Neuron (in vitro differentiated cells): Measurements from ENCODE around the gene SIAH3.
"Not testable (repeated sequence)": the region's sequence is repeated elsewhere in the genome, so short reads cannot be mapped to it uniquely, and the experiment has no call there.

Source experiments
- H2AFZ ChIP-seq: one replicate; pipeline ENCODE4 v1.6.1; 2013; ENCODE audit warnings: low read depth, mild to moderate bottlenecking, inconsistent platforms, low read length, moderate library complexity
- H3K27me3 ChIP-seq: one replicate; pipeline ENCODE4 v1.6.1; 2013; ENCODE audit warnings: low read length; ENCODE audit not compliant: insufficient read depth
- H3K36me3 ChIP-seq: one replicate; pipeline ENCODE4 v1.6.1; 2013; ENCODE audit warnings: low read length; ENCODE audit not compliant: insufficient read depth
- H3K4me1 ChIP-seq: one replicate; pipeline ENCODE4 v1.6.1; 2013; ENCODE audit warnings: low read length; ENCODE audit not compliant: insufficient read depth
- H3K4me3 ChIP-seq: 2 replicates; pipeline ENCODE4 v1.5.1; 2013; ENCODE audit warnings: mild to moderate bottlenecking, low read length, moderate library complexity
- H3K9me3 ChIP-seq: one replicate; pipeline ENCODE4 v1.6.1; 2013; ENCODE audit warnings: low read length

Gene SIAH3

DNA sequence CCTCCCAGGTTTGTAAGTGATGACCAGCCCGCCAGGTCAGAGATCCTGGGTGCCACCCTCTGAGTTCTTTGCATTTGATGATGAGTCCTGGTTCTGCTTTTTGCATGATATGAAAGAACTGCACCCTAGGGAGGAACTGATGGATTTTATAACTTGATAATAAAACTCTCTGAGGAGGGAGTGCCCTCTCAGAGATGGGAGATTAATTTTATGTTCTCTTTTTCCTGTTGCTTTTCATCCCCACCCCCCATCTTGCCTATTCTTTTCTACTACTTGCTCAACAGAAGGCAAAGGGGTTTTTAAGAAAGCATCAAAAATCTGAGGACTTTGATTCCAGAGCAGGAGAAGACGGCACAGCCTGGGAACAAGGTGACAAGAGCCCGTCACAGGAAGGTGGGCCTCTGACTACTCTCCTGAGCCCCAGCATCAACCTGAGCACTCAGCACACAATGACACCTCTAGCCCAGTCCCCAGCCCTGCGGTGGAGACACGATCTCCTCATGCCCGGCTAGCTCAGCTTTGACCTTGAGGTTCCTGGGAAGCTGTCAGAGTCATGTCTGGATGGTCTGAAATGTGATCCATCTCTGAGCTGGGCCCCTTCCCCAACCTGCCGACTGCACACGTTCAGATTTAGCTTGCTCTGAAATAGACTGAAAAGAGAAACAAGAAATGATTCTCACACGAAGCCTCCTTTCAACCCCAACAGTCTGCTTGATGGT lies 69.1 kb downstream of the SIAH3 start:
- peaks cover 3% of the 10 kb centered on the region for H3K4me1 ChIP-seq
- no peaks in the 10 kb centered on the region for H3K36me3 ChIP-seq
- no peak overlapping the region for H3K4me3 ChIP-seq
- H3K27me3 ChIP-seq: no peaks in the 10 kb centered on the region
- no peaks in the 10 kb centered on the region for H3K9me3 ChIP-seq
- H2AFZ ChIP-seq: no peak overlapping the region

DNA sequence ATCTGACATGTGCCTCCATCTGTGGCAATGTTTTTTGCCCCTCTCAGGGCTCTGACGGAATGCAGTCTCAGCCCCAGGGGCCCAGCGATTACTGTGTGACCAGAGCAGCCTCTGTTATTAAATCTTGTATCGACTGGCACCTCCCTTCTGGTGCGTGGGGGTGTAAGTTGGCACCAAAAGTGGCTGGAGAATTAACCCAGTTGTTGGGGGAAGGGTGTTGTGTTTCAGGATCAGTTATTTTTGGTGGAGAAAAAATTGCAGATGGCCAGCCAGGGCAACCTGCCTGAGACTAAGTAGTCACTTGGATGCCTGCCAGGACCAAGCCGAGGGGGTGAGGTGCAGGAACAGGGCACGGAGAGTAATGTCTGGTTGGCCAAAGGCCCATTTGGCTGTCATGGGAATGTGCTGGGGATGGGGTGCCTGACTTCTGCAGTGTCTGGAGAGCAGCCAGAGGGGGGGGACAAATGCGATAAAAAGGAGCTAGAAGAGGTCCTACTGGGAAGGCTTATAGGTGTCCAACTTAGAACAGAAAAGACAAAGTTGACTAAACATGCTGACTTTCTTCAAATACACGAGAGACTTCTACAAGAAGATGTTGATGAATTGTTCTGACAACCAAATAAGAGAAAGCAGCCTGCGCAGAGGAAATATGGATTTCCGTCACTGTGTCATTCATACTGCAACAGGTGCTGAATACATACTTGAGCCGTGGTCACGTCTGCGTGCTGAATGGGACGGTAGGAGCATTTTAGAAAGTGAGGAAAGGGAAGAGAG lies 69.8 kb downstream of the SIAH3 start:
- H3K4me3 ChIP-seq: no peak overlapping the region
- H3K27me3 ChIP-seq: no peaks in the 10 kb centered on the region
- no peaks in the 10 kb centered on the region for H3K9me3 ChIP-seq
- peaks cover 10% of the 10 kb centered on the region for H3K4me1 ChIP-seq
- no peaks in the 10 kb centered on the region for H3K36me3 ChIP-seq
- no peak overlapping the region for H2AFZ ChIP-seq

DNA sequence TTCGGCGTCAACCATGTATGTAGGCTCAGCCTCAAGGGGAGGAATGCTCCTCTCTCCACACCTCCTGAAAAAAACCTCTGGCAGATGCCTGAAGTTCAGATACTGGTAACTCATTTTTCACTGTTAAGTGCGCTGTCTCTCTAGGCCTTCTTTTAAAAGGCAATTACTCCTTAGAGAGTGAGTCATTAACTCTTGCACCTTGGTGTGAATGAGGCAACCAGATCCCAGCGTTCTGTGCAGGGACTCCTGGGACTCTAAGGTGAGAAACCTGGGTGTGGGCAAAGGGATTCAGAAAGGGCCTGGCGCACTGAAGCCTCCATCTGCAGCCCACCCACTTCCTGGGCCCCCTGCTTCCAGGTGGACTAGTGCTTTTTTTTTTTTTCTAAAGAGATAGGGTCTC lies 71.7 kb downstream of the SIAH3 start:
- Histone ChIP-seq H2AFZ (no peak overlapping the region), H3K27me3 (no peaks in the 10 kb centered on the region), H3K36me3 (no peaks in the 10 kb centered on the region), H3K4me3 (no peak overlapping the region), H3K4me1 (peaks cover 25% of the 10 kb centered on the region), H3K9me3 (no peaks in the 10 kb centered on the region)

DNA sequence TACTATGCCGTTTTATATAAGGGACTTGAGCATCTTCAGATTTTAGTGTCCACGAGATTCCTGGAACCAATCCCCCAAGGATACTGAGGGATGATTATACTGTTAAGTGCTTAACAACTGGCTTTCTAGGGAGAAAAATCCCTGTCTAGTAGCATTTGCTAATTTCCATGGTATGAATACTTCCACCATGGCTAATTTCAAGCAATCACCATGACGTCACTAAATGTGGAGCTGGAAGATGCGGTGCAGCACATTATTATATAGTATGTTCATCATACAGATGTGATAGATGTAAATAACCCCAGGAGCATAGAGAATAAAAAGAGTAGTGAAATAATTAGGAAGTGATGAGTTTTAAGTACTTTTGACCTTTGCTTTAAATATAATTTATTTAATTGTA lies 72.7 kb downstream of the SIAH3 start:
- Histone ChIP-seq H2AFZ (no peak overlapping the region), H3K36me3 (no peaks in the 10 kb centered on the region), H3K4me3 (no peak overlapping the region), H3K4me1 (peaks cover 25% of the 10 kb centered on the region), H3K9me3 (no peaks in the 10 kb centered on the region), H3K27me3 (peaks cover 2% of the 10 kb centered on the region)

DNA sequence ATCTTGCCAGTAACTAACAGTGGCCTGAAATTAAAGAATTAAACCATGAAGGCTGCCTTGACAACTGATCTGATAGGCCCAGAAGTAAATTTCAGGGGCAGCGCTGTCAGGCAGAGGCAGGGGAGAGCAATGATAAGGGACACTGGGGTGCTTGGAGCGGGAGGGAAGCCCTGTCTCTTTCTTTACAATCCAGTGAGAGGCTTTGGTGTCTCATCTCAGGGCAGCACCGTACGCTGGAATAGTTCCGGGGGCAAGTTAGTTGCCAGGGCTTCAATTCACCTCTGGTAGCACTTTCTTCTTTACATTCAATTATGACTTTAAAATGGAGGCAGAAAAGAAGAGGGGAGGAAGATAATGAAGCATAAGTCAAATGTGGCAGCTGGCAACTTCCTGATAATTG lies 74.8 kb downstream of the SIAH3 start:
- no peaks in the 10 kb centered on the region for H3K9me3 ChIP-seq
- H3K27me3 ChIP-seq: peaks cover 2% of the 10 kb centered on the region
- H3K36me3 ChIP-seq: no peaks in the 10 kb centered on the region
- peaks cover 25% of the 10 kb centered on the region for H3K4me1 ChIP-seq
- peak overlapping the region; percentile 13 for H2AFZ ChIP-seq
- H3K4me3 ChIP-seq: no peak overlapping the region

DNA sequence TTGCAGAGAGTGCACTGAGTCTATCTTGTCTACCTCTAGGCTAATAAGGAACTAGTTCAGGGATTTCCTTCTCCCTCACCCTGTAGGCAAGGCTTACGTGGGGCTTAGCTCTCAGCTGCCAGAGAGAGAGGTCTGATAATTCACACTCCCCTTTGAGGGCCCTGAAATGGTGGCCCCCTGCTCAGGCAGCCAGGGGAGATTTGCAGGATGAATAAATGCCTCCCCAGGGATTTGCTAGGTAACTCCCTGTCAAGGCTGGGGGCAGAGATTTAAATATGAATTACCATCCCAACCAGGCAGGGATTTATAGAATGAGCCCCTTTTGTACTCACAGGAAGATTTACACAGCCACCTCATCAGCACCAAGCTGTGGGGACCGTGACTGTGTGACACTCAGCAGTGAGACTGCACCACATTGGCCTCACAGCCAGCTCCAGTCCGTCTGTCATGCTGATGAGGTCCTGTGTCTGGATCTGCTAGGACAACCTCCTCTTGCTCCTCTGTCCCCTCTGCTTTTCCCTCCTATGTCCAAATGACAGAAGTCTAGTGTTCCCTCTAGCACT lies 76.1 kb downstream of the SIAH3 start:
- peaks cover 2% of the 10 kb centered on the region for H3K27me3 ChIP-seq
- H3K36me3 ChIP-seq: no peaks in the 10 kb centered on the region
- H3K9me3 ChIP-seq: no peaks in the 10 kb centered on the region

DNA sequence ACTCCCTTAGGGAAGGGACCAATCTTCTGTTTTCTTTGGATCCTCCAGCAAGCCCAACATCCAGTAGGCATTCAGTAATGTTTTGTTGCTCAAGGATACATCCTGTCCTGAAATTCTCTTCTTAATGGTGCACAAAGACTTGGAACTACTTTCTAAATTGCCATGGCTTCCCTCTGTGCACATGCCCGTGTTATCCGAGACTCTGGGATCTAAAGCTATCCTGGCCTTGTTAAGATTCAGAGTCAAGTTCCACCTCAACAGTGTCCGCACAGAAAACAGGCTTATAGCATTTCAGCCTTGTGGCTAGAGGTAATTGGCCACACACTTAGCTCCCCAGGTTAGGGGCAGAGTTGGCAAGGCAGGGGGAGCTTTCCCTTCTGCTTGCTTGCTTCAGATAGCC lies 77.6 kb downstream of the SIAH3 start:
- Histone ChIP-seq H3K4me1 (peaks cover 34% of the 10 kb centered on the region), H3K27me3 (peaks cover 2% of the 10 kb centered on the region), H2AFZ (no peak overlapping the region), H3K9me3 (no peaks in the 10 kb centered on the region), H3K4me3 (no peak overlapping the region), H3K36me3 (no peaks in the 10 kb centered on the region)

More for the DNA sequence above, 76.1 kb downstream of the SIAH3 start:
- H3K4me1 ChIP-seq: peaks cover 25% of the 10 kb centered on the region
- no peak overlapping the region for H3K4me3 ChIP-seq
- no peak overlapping the region for H2AFZ ChIP-seq

DNA sequence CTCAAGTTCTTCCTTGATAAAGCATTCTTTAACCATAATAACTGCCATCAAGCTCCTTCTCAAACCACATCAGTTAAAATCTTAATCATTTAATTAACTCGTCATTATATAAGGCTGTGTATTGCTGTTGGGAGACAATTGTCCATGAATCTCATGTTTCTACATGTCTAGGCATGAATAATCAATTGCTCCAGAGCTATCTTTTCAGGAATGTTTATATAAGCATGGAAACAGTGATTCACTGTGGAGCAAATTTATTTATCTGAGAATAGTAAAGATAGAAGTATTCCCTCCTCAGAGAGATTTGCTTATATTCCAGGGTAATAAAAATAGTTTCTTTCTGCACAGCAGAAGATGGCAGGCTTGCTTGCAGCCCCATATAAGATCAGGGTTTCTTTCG lies 78.3 kb downstream of the SIAH3 start:
- Histone ChIP-seq H3K4me1 (peaks cover 41% of the 10 kb centered on the region), H3K27me3 (peaks cover 2% of the 10 kb centered on the region), H2AFZ (no peak overlapping the region)

DNA sequence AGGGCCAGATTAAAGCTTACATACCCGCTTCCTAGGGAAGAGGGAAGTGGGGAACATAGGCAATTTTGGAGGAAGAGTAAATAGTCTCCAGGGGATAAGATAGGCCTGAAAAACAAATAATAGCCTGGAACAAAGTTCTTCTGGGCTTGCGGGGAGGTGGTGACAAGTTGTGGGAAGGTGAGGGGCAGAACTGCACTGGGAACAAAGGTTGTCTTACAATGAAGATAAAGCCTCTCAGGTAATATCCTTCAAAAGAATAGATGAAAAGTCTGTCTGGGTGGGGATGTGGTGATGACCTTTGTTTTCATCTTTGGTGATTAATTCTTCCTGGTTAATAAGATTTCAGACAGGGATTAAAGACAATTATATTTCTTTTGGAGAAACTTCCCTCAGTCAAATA lies 80.7 kb downstream of the SIAH3 start:
- H3K27me3 ChIP-seq: peaks cover 2% of the 10 kb centered on the region
- no peaks in the 10 kb centered on the region for H3K36me3 ChIP-seq
- H3K9me3 ChIP-seq: no peaks in the 10 kb centered on the region
- H3K4me3 ChIP-seq: no peak overlapping the region
- peaks cover 25% of the 10 kb centered on the region for H3K4me1 ChIP-seq
- H2AFZ ChIP-seq: no peak overlapping the region

More for the DNA sequence above, 78.3 kb downstream of the SIAH3 start:
- H3K9me3 ChIP-seq: no peaks in the 10 kb centered on the region
- H3K4me3 ChIP-seq: no peak overlapping the region
- no peaks in the 10 kb centered on the region for H3K36me3 ChIP-seq

DNA sequence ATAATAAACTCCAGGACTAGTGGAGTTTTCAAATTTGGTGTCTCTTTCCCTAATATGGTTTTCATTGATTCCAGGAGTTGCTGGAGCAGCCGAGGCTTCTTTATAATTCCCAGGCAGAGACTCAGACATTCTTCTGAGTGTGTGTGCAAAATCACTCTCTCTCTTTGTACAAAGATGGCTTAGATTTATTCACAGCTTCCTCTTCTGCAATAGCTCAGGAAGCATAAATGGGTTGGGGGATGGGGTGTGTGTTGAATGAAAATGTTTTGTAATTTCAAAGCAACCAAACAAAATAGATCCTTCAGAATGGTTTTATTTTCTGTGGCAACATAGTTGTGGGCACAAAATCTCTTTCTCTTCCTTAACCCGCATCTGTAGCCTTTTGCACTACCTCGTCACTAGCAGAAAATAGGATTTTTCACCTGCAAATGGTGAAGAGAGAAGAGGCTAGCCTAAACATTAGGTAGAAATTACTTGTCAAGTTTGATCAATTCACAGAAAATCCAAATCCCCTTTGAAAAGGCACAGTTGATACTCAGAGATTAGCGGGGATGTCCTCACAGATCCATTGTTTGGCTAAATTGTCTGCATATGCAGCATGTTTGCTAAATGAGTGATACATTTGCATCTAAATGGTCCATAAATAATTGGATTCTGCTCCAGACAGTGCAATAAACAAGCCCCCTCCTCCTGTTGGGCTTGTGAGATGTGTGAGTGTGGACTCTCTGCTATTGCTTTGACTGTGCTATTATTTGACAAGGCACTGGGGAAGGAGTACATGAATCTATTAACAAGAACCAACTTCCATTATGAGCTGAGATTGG lies 82.7 kb downstream of the SIAH3 start:
- Histone ChIP-seq H3K36me3 (no peaks in the 10 kb centered on the region), H3K27me3 (no peaks in the 10 kb centered on the region), H3K4me3 (no peak overlapping the region), H3K9me3 (no peaks in the 10 kb centered on the region), H3K4me1 (peaks cover 19% of the 10 kb centered on the region), H2AFZ (no peak overlapping the region)

DNA sequence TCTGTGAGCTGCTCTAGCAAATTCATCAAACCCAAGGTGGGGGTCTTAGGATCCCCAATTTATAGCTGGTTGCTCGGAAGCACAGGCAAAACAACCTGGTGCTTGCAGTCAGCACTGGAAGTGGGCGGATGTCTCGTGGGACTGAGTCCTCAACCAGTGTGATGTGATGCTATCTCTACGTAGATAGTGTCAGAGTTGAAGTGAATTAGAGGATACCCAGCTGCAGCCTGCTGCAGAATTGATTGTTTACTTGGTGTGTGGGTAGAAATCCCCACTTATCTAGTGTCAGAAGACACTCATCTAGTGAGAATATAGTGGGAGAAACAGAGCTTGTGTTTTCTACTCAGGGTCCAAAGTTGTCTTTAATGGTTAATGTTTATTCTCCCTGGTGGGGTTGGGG lies 86.1 kb downstream of the SIAH3 start:
- Histone ChIP-seq H3K9me3 (no peaks in the 10 kb centered on the region), H3K36me3 (no peaks in the 10 kb centered on the region), H3K4me3 (no peak overlapping the region), H2AFZ (no peak overlapping the region), H3K27me3 (peaks cover 5% of the 10 kb centered on the region), H3K4me1 (peaks cover 19% of the 10 kb centered on the region)

DNA sequence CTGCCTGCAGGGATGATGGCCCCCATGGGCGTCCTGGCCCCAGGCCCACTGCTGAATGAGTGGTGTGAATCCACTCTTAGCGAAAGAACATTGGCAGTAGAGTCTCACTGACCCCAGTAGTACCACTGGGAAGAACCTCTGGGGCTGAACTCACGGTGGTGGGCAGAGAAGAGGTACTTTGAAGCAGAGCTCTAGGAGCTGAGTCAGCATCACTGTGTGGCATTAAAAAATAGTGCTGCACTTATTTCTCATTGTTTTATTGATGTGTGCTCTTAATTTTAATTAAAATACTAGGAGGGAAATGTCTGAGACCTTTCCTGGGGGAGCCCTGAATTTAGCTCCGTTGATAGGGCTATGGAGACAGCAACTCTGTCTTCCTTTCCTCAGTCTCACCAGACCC lies 88.1 kb downstream of the SIAH3 start:
- Histone ChIP-seq H2AFZ (no peak overlapping the region), H3K4me3 (no peak overlapping the region), H3K4me1 (peaks cover 4% of the 10 kb centered on the region), H3K9me3 (no peaks in the 10 kb centered on the region), H3K36me3 (no peaks in the 10 kb centered on the region), H3K27me3 (peaks cover 5% of the 10 kb centered on the region)

DNA sequence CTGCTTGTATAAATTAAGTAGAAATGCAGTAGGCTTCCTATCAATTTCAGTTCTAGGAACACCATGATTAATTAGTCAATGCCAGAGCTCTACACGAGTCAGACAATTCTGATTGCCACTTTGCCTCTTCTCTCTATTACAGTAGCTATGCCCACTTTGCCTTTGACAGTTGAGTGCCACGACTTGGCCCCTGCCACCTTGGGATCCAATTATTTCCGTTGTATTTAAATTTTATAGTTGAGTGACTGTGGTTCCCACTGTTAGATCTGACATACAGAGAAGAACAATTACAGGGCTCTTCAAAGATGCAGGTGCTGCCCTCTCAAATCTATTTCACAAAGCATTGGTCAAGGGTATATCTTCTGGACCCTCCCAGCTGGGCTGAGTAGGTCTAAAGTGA lies 94.0 kb downstream of the SIAH3 start:
- H3K27me3 ChIP-seq, H3K4me1 ChIP-seq, H2AFZ ChIP-seq, H3K36me3 ChIP-seq, H3K4me3 ChIP-seq, H3K9me3 ChIP-seq: not testable (repeated sequence)
